KMS-11 (cell line): ENCODE results near the gene TMEM11.

ENCODE experiments used
- H2AFZ ChIP-seq: fragments of 200-600 bp; sonication (generic); 2 replicates; pipeline ENCODE4 v1.6.1; 2016; ENCODE audit warnings: antibody characterized with exemption, mixed run types, low read depth
- H3K27ac ChIP-seq: fragments of 200-600 bp; sonication (generic); 2 replicates; pipeline ENCODE4 v1.6.1; 2016; ENCODE audit warnings: mild to moderate bottlenecking, mixed run types
- H3K27me3 ChIP-seq: fragments of 200-600 bp; sonication (generic); 2 replicates; pipeline ENCODE4 v1.6.1; 2017; ENCODE audit warnings: mild to moderate bottlenecking, low read depth, mixed run types, moderate library complexity; ENCODE audit not compliant: insufficient read depth
- H3K36me3 ChIP-seq: fragments of 200-600 bp; sonication (generic); 2 replicates; pipeline ENCODE4 v1.6.1; 2017; ENCODE audit warnings: mild to moderate bottlenecking, mixed run types; ENCODE audit not compliant: insufficient read depth
- H3K4me1 ChIP-seq: fragments of 200-600 bp; sonication (generic); 2 replicates; pipeline ENCODE4 v1.6.1; 2016; ENCODE audit warnings: mild to moderate bottlenecking, low read depth, mixed run types; ENCODE audit not compliant: poor library complexity, severe bottlenecking
- H3K4me2 ChIP-seq: fragments of 200-600 bp; sonication (generic); 2 replicates; pipeline ENCODE4 v1.7.0; 2016; ENCODE audit warnings: mild to moderate bottlenecking, mixed run types
- H3K4me3 ChIP-seq: fragments of 200-600 bp; sonication (generic); IDR thresholded peaks from 2 replicates; pipeline ENCODE4 v1.6.1; 2017; ENCODE audit warnings: low read depth, low read length, mixed read lengths; ENCODE audit not compliant: insufficient read depth
- H3K79me2 ChIP-seq: fragments of 200-600 bp; sonication (generic); 2 replicates; pipeline ENCODE4 v1.6.1; 2016; ENCODE audit warnings: low read depth, mixed run types; ENCODE audit not compliant: insufficient read depth
- H3K9ac ChIP-seq: fragments of 200-600 bp; sonication (generic); 2 replicates; pipeline ENCODE4 v1.6.1; 2016; ENCODE audit warnings: mild to moderate bottlenecking, mixed run types
- H4K20me1 ChIP-seq: fragments of 200-600 bp; sonication (generic); 2 replicates; pipeline ENCODE4 v1.6.1; 2016; ENCODE audit warnings: mild to moderate bottlenecking, mixed run types; ENCODE audit not compliant: insufficient read depth
- TF ChIP-seq, protein P1 (sequence below): fragments of 200-600 bp; sonication (generic); conservative IDR thresholded peaks from 2 replicates; pipeline ENCODE4 v1.6.1; 2017; ENCODE audit warnings: low read depth, mild to moderate bottlenecking, antibody characterized with exemption, low read length, moderate library complexity, mixed read lengths

The TMEM11 gene

DNA sequence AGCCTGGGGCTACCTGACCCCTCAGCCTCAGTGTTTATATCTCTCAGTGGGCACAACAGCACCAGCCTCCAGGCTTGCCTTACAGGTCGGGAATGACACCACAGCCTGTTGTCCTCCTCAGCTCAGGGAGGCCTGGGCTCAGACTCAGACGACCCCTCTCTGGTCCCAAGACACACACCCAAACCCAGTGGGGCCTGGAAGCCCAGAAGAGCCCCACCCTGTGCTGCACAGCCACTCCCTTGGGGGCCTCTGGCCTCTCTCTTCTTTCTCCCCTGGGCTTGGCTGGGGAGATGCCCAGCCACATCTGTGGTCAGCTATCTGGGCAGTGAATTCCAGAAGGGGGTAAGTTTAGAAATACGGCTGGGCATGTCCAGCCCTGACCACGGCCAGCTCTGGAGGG lies 36.9 kb upstream of the TMEM11 start:
- TF ChIP-seq, protein P1, sequence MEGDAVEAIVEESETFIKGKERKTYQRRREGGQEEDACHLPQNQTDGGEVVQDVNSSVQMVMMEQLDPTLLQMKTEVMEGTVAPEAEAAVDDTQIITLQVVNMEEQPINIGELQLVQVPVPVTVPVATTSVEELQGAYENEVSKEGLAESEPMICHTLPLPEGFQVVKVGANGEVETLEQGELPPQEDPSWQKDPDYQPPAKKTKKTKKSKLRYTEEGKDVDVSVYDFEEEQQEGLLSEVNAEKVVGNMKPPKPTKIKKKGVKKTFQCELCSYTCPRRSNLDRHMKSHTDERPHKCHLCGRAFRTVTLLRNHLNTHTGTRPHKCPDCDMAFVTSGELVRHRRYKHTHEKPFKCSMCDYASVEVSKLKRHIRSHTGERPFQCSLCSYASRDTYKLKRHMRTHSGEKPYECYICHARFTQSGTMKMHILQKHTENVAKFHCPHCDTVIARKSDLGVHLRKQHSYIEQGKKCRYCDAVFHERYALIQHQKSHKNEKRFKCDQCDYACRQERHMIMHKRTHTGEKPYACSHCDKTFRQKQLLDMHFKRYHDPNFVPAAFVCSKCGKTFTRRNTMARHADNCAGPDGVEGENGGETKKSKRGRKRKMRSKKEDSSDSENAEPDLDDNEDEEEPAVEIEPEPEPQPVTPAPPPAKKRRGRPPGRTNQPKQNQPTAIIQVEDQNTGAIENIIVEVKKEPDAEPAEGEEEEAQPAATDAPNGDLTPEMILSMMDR = no peak
- H4K20me1 ChIP-seq = no peaks in the 10 kb centered on the region
- H3K36me3 ChIP-seq = no peaks in the 10 kb centered on the region
- no peak overlapping the region for H3K4me2 ChIP-seq
- H3K27ac ChIP-seq = no peak overlapping the region
- H3K9ac ChIP-seq = no peak overlapping the region
- no peaks in the 10 kb centered on the region for H3K4me1 ChIP-seq
- H3K27me3 ChIP-seq = no peaks in the 10 kb centered on the region
- no peak overlapping the region for H3K4me3 ChIP-seq
- H3K79me2 ChIP-seq = no peaks in the 10 kb centered on the region
- H2AFZ ChIP-seq = no peak overlapping the region

DNA sequence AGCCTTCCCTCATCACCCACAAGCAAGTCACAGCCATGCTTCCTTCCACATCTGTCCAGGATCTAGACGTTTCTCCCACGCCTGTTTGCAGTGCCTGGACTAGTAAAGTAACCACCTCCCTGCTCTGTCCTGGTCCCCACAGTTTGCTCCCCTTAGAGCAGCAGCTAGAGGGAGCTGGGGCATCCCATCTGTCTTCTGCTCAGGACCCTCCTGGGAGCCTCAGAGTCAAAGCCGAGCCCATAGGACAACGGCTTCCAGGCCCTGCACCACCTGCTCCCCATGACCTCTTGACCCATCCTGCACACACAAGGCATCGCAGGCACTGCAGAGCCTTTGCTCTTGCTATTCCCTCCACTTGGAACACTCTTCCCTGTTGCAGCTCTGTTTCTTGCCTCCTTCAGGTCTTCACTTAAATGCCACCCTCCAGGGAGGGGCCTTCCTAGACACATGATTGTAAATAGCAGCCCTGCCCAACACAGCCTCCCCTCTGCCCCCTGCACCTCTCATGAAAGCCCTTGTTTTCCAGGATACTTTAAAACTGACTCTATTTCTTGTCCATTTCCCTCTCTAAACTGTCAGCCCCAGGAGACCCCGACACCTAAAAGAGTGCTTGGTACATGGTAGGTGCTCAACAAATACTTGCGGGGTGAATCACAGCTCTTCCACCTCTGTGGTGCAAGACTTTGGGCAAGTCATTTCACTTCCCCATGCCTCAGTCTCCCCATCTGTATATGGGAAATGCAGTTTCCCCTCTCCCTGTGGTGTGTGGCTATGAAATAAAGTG lies 36.2 kb upstream of the TMEM11 start:
- Histone ChIP-seq H3K27me3 (no peaks in the 10 kb centered on the region), H3K4me1 (no peaks in the 10 kb centered on the region), H3K4me2 (no peak overlapping the region), H3K36me3 (no peaks in the 10 kb centered on the region), H3K9ac (no peak overlapping the region), H3K27ac (no peak overlapping the region), H2AFZ (no peak overlapping the region), H3K4me3 (no peak overlapping the region), H4K20me1 (no peaks in the 10 kb centered on the region), H3K79me2 (no peaks in the 10 kb centered on the region)
- TF ChIP-seq, protein P1 = no peak

DNA sequence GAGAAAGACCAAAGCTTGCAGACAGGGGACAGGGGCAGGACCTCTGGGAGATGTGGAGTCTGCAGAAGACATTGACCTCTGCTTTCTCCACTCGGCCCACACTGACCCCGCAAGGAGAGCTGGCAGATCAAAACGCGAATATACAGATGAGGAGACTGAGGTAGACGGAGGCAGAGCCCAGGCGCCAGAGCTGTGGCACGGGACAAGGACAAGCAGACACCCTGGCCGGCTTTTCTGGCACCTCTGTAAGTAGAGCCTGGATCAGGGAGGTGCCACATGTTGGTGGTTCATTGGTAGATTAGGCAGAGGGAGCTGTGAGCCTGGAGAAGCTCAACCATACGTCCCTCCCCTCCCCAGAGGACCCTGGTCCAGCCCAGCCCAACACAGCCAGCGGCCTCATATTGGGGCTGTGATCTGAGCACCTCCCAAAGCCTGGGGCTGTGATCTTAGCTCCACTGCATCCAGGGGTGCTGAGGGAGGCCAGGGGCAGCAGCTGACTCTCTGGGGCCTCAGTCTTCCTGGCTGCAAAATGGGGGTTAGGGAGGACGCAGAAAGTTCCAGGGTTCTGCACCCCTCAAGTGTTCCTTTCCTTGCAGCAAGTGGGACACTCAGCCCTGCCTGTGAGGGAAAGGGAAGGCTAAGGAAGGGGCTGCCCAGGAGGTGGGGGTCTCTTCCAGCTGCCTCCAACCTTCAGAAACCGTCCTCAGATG lies 35.3 kb upstream of the TMEM11 start:
- Histone ChIP-seq H3K4me1 (no peaks in the 10 kb centered on the region), H3K9ac (no peak overlapping the region), H2AFZ (no peak overlapping the region), H3K36me3 (no peaks in the 10 kb centered on the region), H3K27ac (no peak overlapping the region), H3K79me2 (no peaks in the 10 kb centered on the region), H4K20me1 (no peaks in the 10 kb centered on the region), H3K4me3 (no peak overlapping the region), H3K27me3 (no peaks in the 10 kb centered on the region), H3K4me2 (no peak overlapping the region)
- TF ChIP-seq, protein P1 = no peak

DNA sequence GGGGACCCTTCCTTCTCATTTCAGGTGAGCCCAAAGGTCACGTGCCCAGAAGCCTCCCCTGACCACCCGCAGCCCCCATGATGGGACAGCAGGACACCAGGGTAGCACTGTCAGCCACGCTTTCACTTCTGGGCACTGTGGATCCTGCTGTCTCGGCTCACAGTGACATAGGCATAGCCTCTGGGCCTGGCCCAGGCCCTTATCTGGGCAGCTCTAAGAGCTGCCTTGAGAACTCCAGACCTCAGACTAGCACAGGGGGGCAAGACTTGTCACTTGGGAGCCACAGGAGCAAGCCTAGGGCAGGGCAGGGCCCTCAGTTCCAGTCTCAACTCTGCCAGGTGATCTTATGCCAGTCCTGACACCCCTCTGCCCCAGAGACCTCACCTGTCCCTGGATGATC lies 34.5 kb upstream of the TMEM11 start:
- TF ChIP-seq, protein P1 = no peak
- no peak overlapping the region for H2AFZ ChIP-seq
- no peak overlapping the region for H3K4me2 ChIP-seq
- H3K27me3 ChIP-seq = no peaks in the 10 kb centered on the region
- H3K27ac ChIP-seq = no peak overlapping the region
- H3K4me1 ChIP-seq = no peaks in the 10 kb centered on the region
- no peaks in the 10 kb centered on the region for H3K79me2 ChIP-seq
- no peaks in the 10 kb centered on the region for H4K20me1 ChIP-seq
- H3K36me3 ChIP-seq = no peaks in the 10 kb centered on the region
- H3K4me3 ChIP-seq = no peak overlapping the region
- H3K9ac ChIP-seq = no peak overlapping the region
